GM12864 (cell line): ENCODE data around the gene GSG1.
"Not testable (repeated sequence)": the region's sequence is repeated elsewhere in the genome, so short reads cannot be mapped to it uniquely, and the experiment has no call there.

Source experiments
- DNase-seq: peaks from one replicate; pipeline ENCODE4 v3.0.0-alpha.2; 2011; ENCODE audit warnings: low read depth
- H3K4me3 ChIP-seq: 2 replicates; pipeline ENCODE4 v1.5.1; 2011; ENCODE audit warnings: mild to moderate bottlenecking, low read depth, low read length, control low read depth
- TF ChIP-seq, protein P1 (sequence below): IDR thresholded peaks from 2 replicates; pipeline ENCODE4 v1.5.1; 2011; ENCODE audit warnings: low read depth, mild to moderate bottlenecking, moderate library complexity, low read length, control low read depth, inconsistent platforms; ENCODE audit errors: missing control alignments

Gene GSG1

DNA sequence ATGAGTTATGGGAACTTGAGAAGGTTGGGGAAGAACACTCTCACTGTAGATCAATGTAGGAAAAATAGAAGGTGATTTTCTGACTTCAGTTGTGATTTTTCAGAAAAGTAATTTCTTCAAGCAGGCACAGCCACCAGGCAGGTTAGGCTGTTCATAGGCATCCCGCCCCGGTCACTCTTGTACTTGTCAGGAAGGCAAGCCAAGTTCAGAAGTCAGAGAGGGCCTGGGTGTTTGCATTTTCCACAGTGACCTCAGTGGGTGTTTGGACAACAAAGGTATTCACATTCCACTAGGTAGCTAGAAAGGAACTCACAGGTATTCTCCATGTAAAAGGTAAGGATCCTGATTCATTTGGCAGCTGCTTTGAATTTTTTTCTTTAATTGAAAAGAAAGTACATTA lies 62.2 kb downstream of the GSG1 start:
- no peak overlapping the region for H3K4me3 ChIP-seq
- TF ChIP-seq, protein P1, sequence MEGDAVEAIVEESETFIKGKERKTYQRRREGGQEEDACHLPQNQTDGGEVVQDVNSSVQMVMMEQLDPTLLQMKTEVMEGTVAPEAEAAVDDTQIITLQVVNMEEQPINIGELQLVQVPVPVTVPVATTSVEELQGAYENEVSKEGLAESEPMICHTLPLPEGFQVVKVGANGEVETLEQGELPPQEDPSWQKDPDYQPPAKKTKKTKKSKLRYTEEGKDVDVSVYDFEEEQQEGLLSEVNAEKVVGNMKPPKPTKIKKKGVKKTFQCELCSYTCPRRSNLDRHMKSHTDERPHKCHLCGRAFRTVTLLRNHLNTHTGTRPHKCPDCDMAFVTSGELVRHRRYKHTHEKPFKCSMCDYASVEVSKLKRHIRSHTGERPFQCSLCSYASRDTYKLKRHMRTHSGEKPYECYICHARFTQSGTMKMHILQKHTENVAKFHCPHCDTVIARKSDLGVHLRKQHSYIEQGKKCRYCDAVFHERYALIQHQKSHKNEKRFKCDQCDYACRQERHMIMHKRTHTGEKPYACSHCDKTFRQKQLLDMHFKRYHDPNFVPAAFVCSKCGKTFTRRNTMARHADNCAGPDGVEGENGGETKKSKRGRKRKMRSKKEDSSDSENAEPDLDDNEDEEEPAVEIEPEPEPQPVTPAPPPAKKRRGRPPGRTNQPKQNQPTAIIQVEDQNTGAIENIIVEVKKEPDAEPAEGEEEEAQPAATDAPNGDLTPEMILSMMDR, result no peak
- no peak for DNase-seq

DNA sequence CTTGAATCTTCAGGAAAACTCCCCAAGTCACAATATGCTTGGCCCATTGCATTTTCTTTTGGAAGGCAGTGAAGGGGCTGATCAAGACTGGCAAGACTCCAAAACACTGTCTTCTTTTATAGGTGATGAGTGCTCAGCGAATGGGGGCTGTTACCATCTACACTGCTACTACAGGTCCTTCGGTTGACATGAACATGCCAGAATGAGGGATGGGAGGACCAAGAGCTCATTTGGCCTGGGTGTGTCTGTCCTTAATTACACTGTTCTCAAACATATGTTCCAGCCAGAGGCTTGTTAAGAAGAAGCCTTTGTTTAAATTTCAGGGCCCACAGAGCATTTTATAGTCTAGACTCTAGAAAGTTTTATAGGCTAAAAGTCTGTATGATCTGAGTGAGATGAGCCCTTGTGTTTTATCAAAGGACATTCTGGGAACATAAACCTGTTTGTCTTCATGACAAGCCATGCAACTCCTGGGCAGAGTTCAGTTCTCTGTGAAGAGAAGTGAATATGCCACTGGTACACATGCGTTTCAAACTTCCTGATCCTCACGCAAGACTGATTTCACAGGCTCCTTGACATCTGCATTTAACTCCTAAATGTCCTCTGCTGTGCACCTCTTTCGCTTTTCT lies 64.0 kb downstream of the GSG1 start:
- no peak overlapping the region for H3K4me3 ChIP-seq
- TF ChIP-seq, protein P1, result no peak
- no peak for DNase-seq

DNA sequence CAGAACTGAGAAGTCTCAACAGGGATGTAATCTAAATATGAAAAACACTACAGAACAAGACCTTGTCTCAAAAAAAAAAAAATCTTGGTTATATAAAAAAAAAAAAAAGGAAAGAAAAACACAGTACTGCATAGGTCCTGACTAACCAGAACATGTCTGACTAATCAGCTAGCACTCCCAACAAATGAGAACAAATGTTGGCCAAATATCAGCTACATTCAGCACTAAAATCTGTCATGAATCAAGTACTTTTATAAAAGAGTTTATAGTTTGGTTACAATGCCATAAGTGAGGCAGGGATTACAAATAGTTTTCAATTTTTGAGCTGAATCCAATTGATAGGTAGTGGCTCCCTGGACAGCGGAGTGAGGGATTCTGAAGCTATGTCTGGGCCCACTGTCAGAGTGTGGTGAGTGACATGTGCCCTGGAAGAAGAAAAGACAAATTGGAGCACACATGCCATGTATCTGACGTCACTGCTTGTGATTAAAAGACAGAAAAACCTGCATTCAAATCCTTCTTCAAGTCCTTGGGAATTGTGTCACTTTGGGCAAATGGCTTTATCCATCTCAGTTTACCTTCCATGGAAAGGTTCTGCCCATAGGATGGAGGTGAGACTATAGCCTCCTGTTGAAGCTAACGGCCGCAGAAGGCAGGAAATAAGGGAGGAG lies 64.8 kb downstream of the GSG1 start:
- TF ChIP-seq, protein P1, result no peak
- no peak for DNase-seq
- no peak overlapping the region for H3K4me3 ChIP-seq

DNA sequence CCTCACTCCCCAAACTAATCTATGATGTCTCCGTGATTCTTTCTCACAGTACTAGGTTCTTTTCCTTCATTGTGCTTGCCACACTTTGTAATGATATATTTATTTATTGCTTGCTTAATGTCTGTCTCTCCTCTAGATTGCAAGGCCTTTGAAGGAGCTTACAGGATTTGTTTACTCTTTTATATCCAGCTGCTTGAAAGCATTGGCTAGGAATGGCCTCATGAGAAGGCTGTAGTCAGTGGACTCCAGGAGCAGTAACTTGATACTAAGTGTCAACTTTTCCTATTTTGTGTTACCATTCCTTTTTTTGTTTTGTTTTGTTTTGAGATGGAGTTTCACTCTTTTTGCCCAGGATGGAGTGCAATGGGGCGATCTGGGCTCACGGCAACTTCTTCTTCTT lies 66.6 kb downstream of the GSG1 start:
- no peak overlapping the region for H3K4me3 ChIP-seq
- TF ChIP-seq, protein P1, result no peak
- DNase-seq, result no peak

DNA sequence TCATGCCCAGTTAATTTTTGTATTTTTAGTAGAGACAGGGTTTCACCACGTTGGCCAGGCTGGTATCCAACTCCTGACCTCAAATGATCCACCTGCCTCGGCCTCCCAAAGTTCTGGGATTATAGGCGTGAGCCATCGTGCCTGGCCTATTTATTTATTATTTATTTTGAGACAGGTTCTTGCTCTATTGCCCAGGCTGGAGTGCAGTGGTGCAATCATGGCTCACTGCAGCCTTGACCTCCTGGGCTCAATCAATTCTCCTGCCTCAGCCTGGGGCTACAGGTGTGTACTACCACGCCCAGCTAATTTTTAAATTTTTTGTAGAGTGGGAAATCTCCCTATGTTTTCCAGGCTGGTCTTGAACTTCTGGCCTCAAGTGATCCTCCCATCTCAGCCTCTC lies 68.1 kb downstream of the GSG1 start:
- not testable (repeated sequence) for DNase-seq, H3K4me3 ChIP-seq
